Measurements from ENCODE around the gene CACNA1D. TPM values are rescaled to one million over a fixed set of nuclear protein-coding genes. Genes with fewer than 3 reads are reported as not detected.

The CACNA1D gene
- total RNA-seq, 1 experiment from 2014 or later: 1.1 TPM

GRCh38 chr3:53616971-53617892 lies 122.8 kb downstream of the CACNA1D start:
- no peak for ATAC-seq
- Histone ChIP-seq H3K9me3 (ENCODE audit: control insufficient read depth in 1 of 2, insufficient read depth in 1 of 2, low read depth in 1 of 2, low read length in 2 of 2) (no peaks in the 10 kb centered on the region), H3K9ac (ENCODE audit: low read length) (no peak overlapping the region), H3K27me3 (ENCODE audit: insufficient read depth, low read length) (peaks cover 91% of the 10 kb centered on the region), H3K79me2 (ENCODE audit: insufficient read depth, low read length) (no peaks in the 10 kb centered on the region), H4K20me1 (ENCODE audit: insufficient read depth) (no peaks in the 10 kb centered on the region), H3K4me3 (replicated peaks in 1 of 2; ENCODE audit: low read depth in 1 of 2, low read length in 2 of 2) (no peak overlapping the region), H3K4me1 (ENCODE audit: control insufficient read depth in 1 of 2, insufficient read depth in 2 of 2, low read length in 2 of 2) (no peaks in the 10 kb centered on the region), H2AFZ (ENCODE audit: low read depth, low read length, poor library complexity, severe bottlenecking) (no peak overlapping the region), H3K27ac (ENCODE audit: low read depth, low read length) (no peak overlapping the region), H3K36me3 (ENCODE audit: control insufficient read depth in 1 of 2, insufficient read depth in 2 of 2, low read length in 2 of 2) (no peaks in the 10 kb centered on the region), H3K4me2 (ENCODE audit: low read length) (no peak overlapping the region), H3K9me2 (ENCODE audit: insufficient read depth) (no peaks in the 10 kb centered on the region)
- ChIA-PET CTCF (no interaction called here), POLR2A (no interaction called here), RAD21 (ENCODE audit: low non-redundant PET in 1 of 2, low total read pairs in 2 of 2, uncharacterized antibody in 2 of 2, unreplicated experiment in 2 of 2) (no interaction called here)
- intact Hi-C loops (cut with micrococcal nuclease): no loop called here
- TF ChIP-seq CBX3 (IDR thresholded peaks at IDR 0.05; ENCODE audit: low read depth) (no peak), ATF3 (IDR thresholded peaks at IDR 0.05) (no peak), ZNF274 (IDR thresholded peaks at IDR 0.05; ENCODE audit: low read depth, low read length) (no peak), JUND (IDR thresholded peaks at IDR 0.05) (no peak)
- BruUV-seq (replicated peaks): no TSS peak
- no peak for DNase-seq (ENCODE audit: low read depth, low spot score)

GRCh38 chr3:53617893-53618523 lies 123.6 kb downstream of the CACNA1D start:
- Histone ChIP-seq H2AFZ (ENCODE audit: low read depth, low read length, poor library complexity, severe bottlenecking) (no peak overlapping the region), H3K9ac (ENCODE audit: low read length) (no peak overlapping the region), H3K27ac (ENCODE audit: low read depth, low read length) (no peak overlapping the region), H3K36me3 (ENCODE audit: control insufficient read depth in 1 of 2, insufficient read depth in 2 of 2, low read length in 2 of 2) (no peaks in the 10 kb centered on the region), H3K4me1 (ENCODE audit: control insufficient read depth in 1 of 2, insufficient read depth in 2 of 2, low read length in 2 of 2) (no peaks in the 10 kb centered on the region), H4K20me1 (ENCODE audit: insufficient read depth) (no peaks in the 10 kb centered on the region), H3K27me3 (ENCODE audit: insufficient read depth, low read length) (peaks cover 84% of the 10 kb centered on the region), H3K4me3 (replicated peaks in 1 of 2; ENCODE audit: low read depth in 1 of 2, low read length in 2 of 2) (no peak overlapping the region), H3K9me2 (ENCODE audit: insufficient read depth) (no peaks in the 10 kb centered on the region), H3K79me2 (ENCODE audit: insufficient read depth, low read length) (no peaks in the 10 kb centered on the region), H3K9me3 (ENCODE audit: control insufficient read depth in 1 of 2, insufficient read depth in 1 of 2, low read depth in 1 of 2, low read length in 2 of 2) (no peaks in the 10 kb centered on the region), H3K4me2 (ENCODE audit: low read length) (no peak overlapping the region)
- TF ChIP-seq CEBPB (IDR thresholded peaks at IDR 0.05; ENCODE audit: low read depth) (no peak), CTCF (IDR thresholded peaks at IDR 0.05 in 2 of 3, conservative IDR thresholded peaks at IDR 0.05 in 1 of 3; ENCODE audit: borderline replicate concordance in 1 of 3, insufficient read depth in 1 of 3, low read depth in 2 of 3, low read length in 2 of 3) (no peak), TCF7L2 (IDR thresholded peaks at IDR 0.05; ENCODE audit: borderline replicate concordance, extremely low read depth, insufficient read depth, insufficient read length) (no peak), FOSL1 (IDR thresholded peaks at IDR 0.05; ENCODE audit: low read depth) (no peak)
- TF ChIP-seq, protein P1, sequence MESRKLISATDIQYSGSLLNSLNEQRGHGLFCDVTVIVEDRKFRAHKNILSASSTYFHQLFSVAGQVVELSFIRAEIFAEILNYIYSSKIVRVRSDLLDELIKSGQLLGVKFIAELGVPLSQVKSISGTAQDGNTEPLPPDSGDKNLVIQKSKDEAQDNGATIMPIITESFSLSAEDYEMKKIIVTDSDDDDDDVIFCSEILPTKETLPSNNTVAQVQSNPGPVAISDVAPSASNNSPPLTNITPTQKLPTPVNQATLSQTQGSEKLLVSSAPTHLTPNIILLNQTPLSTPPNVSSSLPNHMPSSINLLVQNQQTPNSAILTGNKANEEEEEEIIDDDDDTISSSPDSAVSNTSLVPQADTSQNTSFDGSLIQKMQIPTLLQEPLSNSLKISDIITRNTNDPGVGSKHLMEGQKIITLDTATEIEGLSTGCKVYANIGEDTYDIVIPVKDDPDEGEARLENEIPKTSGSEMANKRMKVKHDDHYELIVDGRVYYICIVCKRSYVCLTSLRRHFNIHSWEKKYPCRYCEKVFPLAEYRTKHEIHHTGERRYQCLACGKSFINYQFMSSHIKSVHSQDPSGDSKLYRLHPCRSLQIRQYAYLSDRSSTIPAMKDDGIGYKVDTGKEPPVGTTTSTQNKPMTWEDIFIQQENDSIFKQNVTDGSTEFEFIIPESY (IDR thresholded peaks at IDR 0.05; ENCODE audit: extremely low read depth, insufficient replicate concordance, low read length): no peak
- BruUV-seq (replicated peaks): no TSS peak
- DNase-seq (ENCODE audit: low read depth, low spot score): no peak
- CTCF ChIA-PET: interaction anchor here (0.6 kb wide), 1 partner anchor 20 kb away, joined by 4 read pairs; no protein-coding TSS in a partner anchor
- intact Hi-C loops (cut with micrococcal nuclease): no loop called here
- RAD21 ChIA-PET (ENCODE audit: low non-redundant PET in 1 of 2, low total read pairs in 2 of 2, uncharacterized antibody in 2 of 2, unreplicated experiment in 2 of 2): no interaction called here
- no peak for ATAC-seq
- POLR2A ChIA-PET: no interaction called here

Data from HCT116 (cell line).